HG03135 (cell line): ENCODE measurements around the gene ATG4C.
A peak's percentile ranks its signal among the peaks of the same experiment; 100 is the strongest.
"Not testable (repeated sequence)": the region's sequence is repeated elsewhere in the genome, so short reads cannot be mapped to it uniquely, and the experiment has no call there.

Experiments used
- ATAC-seq: cut with Tn5 transposase; IDR thresholded peaks from one replicate; pipeline ENCODE4 v1.9.1; 2021; ENCODE audit warnings: mild to moderate bottlenecking, moderate library complexity; ENCODE audit not compliant: unreplicated experiment

The ATG4C gene

GRCh38 chr1:62774006-62774405 is 9.9 kb upstream of the ATG4C start:
- no peak for ATAC-seq

- ATAC-seq, result no peak
These were observed 8.8 kb upstream of the ATG4C start for GRCh38 chr1:62774971-62775595.

GRCh38 chr1:62778208-62778607 is 5.7 kb upstream of the ATG4C start:
- no peak for ATAC-seq

GRCh38 chr1:62781841-62782543 is 1.9 kb upstream of the ATG4C start:
- ATAC-seq, result no peak

GRCh38 chr1:62782544-62783212 is 1.3 kb upstream of the ATG4C start:
- ATAC-seq, result not testable (repeated sequence)

- ATAC-seq, result peak; percentile 7
These were observed 805 bp downstream of the ATG4C start for GRCh38 chr1:62784509-62785365.

GRCh38 chr1:62790716-62791115 is 6.8 kb downstream of the ATG4C start:
- no peak for ATAC-seq

- ATAC-seq, result peak; percentile 53
These were observed 10.1 kb downstream of the ATG4C start for GRCh38 chr1:62794053-62794452.

- no peak for ATAC-seq
These were observed 12.3 kb downstream of the ATG4C start for GRCh38 chr1:62796221-62796620.

- ATAC-seq, result no peak
These were observed 15.8 kb downstream of the ATG4C start for GRCh38 chr1:62799688-62800087.

GRCh38 chr1:62800281-62800680 is 16.3 kb downstream of the ATG4C start:
- ATAC-seq, result peak; percentile 33

- ATAC-seq, result peak; percentile 100
These were observed 16.9 kb downstream of the ATG4C start for GRCh38 chr1:62800825-62801306.

- ATAC-seq, result no peak
These were observed 25.9 kb downstream of the ATG4C start for GRCh38 chr1:62809788-62810187.

GRCh38 chr1:62810420-62811274 is 26.7 kb downstream of the ATG4C start:
- ATAC-seq, result peak; percentile 91

- no peak for ATAC-seq
These were observed 39.6 kb downstream of the ATG4C start for GRCh38 chr1:62823556-62823955.

GRCh38 chr1:62826901-62827300 is 43.0 kb downstream of the ATG4C start:
- ATAC-seq, result no peak

- not testable (repeated sequence) for ATAC-seq
These were observed 43.9 kb downstream of the ATG4C start for GRCh38 chr1:62827786-62828185.

GRCh38 chr1:62832276-62832675 is 48.3 kb downstream of the ATG4C start:
- ATAC-seq, result no peak

- ATAC-seq, result no peak
These were observed 49.6 kb downstream of the ATG4C start for GRCh38 chr1:62833529-62833928.

- ATAC-seq, result no peak
These were observed 50.5 kb downstream of the ATG4C start for GRCh38 chr1:62834400-62834961.
